H9 (cell line): ENCODE data around the gene PRDM13. TPM values are rescaled to one million over a fixed set of nuclear protein-coding genes. Genes with fewer than 3 reads are reported as not detected.

Source experiments
- DNase-seq: peaks from one replicate; pipeline ENCODE4 v3.0.0-alpha.2; 2017
- H2AFZ ChIP-seq: one replicate; pipeline ENCODE4 v1.6.1; 2013; ENCODE audit warnings: mild to moderate bottlenecking, low read length, control low read depth, moderate library complexity
- H2AK5ac ChIP-seq: 2 replicates; pipeline ENCODE4 v1.6.1; 2013; ENCODE audit warnings: low read length, control low read depth, mixed read lengths; ENCODE audit not compliant: insufficient read length
- H2BK120ac ChIP-seq: one replicate; pipeline ENCODE4 v1.6.1; 2013; ENCODE audit warnings: low read depth, mild to moderate bottlenecking, low read length, control low read depth, inconsistent platforms; ENCODE audit not compliant: poor library complexity, severe bottlenecking
- H2BK12ac ChIP-seq: 2 replicates; pipeline ENCODE4 v1.6.1; 2013; ENCODE audit warnings: low read length, control low read depth, mixed read lengths, low read depth; ENCODE audit not compliant: insufficient read length
- H2BK15ac ChIP-seq: 2 replicates; pipeline ENCODE4 v1.6.1; 2013; ENCODE audit warnings: low read depth, low read length, control low read depth
- H2BK20ac ChIP-seq: one replicate; pipeline ENCODE4 v1.6.1; 2013; ENCODE audit warnings: low read depth, mild to moderate bottlenecking, low read length, control low read depth, inconsistent platforms; ENCODE audit not compliant: poor library complexity, severe bottlenecking
- H2BK5ac ChIP-seq: 2 replicates; pipeline ENCODE4 v1.6.1; 2013; ENCODE audit warnings: low read length, control low read depth, mixed read lengths; ENCODE audit not compliant: insufficient read length
- H3K14ac ChIP-seq: 2 replicates; pipeline ENCODE4 v1.6.1; 2013; ENCODE audit warnings: low read length, control low read depth; ENCODE audit not compliant: insufficient read depth
- H3K18ac ChIP-seq: 2 replicates; pipeline ENCODE4 v1.6.1; 2013; ENCODE audit warnings: low read depth, mild to moderate bottlenecking, mixed read lengths, low read length, control low read depth; ENCODE audit not compliant: insufficient read length
- H3K23ac ChIP-seq: 2 replicates; pipeline ENCODE4 v1.6.1; 2013; ENCODE audit warnings: low read length, control low read depth, mixed read lengths, low read depth; ENCODE audit not compliant: insufficient read length
- H3K23me2 ChIP-seq: 2 replicates; pipeline ENCODE4 v1.6.1; 2013; ENCODE audit warnings: low read depth, mild to moderate bottlenecking, mixed read lengths, low read length, control low read depth; ENCODE audit not compliant: insufficient read length, poor library complexity, severe bottlenecking
- H3K27ac ChIP-seq: 2 replicates; pipeline ENCODE4 v1.5.1; 2013; ENCODE audit warnings: low read length, control low read depth, mixed read lengths, low read depth; ENCODE audit not compliant: insufficient read length
- H3K27me3 ChIP-seq: 2 replicates; pipeline ENCODE4 v1.6.1; 2013; ENCODE audit warnings: low read length, control low read depth, inconsistent platforms; ENCODE audit not compliant: insufficient read depth
- H3K4ac ChIP-seq: 2 replicates; pipeline ENCODE4 v1.6.1; 2013; ENCODE audit warnings: low read depth, mild to moderate bottlenecking, control low read depth, inconsistent platforms, low read length, moderate library complexity
- H3K4me1 ChIP-seq: 2 replicates; pipeline ENCODE4 v1.6.1; 2013; ENCODE audit warnings: low read length, control low read depth, inconsistent platforms; ENCODE audit not compliant: insufficient read depth
- H3K4me2 ChIP-seq: 2 replicates; pipeline ENCODE4 v1.6.1; 2013; ENCODE audit warnings: low read length, control low read depth, mixed read lengths; ENCODE audit not compliant: insufficient read length, insufficient read depth
- H3K56ac ChIP-seq: 2 replicates; pipeline ENCODE4 v1.6.1; 2013; ENCODE audit warnings: low read depth, mild to moderate bottlenecking, mixed read lengths, low read length, control low read depth; ENCODE audit not compliant: insufficient read length
- H3K79me1 ChIP-seq: 2 replicates; pipeline ENCODE4 v1.6.1; 2013; ENCODE audit warnings: low read depth, mild to moderate bottlenecking, moderate library complexity, low read length, control low read depth, inconsistent platforms; ENCODE audit not compliant: insufficient read depth, poor library complexity, severe bottlenecking
- H3K79me2 ChIP-seq: 2 replicates; pipeline ENCODE4 v1.6.1; 2013; ENCODE audit warnings: low read length, control low read depth, inconsistent platforms; ENCODE audit not compliant: insufficient read depth
- H3K9ac ChIP-seq: 2 replicates; pipeline ENCODE4 v1.6.1; 2013; ENCODE audit warnings: low read length, control low read depth, mixed read lengths; ENCODE audit not compliant: insufficient read length; ENCODE audit errors: extremely low read depth
- H3K9me3 ChIP-seq: one replicate; pipeline ENCODE4 v1.6.1; 2013; ENCODE audit warnings: low read depth, low read length, inconsistent platforms; ENCODE audit not compliant: control insufficient read depth
- H3T11ph ChIP-seq: one replicate; pipeline ENCODE4 v1.6.1; 2013; ENCODE audit warnings: mild to moderate bottlenecking, low read length, control low read depth, inconsistent platforms
- H4K20me1 ChIP-seq: one replicate; pipeline ENCODE4 v1.6.1; 2013; ENCODE audit not compliant: control insufficient read depth, insufficient read length, insufficient read depth
- H4K5ac ChIP-seq: 2 replicates; pipeline ENCODE4 v1.6.1; 2013; ENCODE audit warnings: low read depth, mild to moderate bottlenecking, mixed read lengths, low read length, control low read depth; ENCODE audit not compliant: insufficient read length
- H4K8ac ChIP-seq: replicated peaks from 2 replicates; pipeline ENCODE4 v1.6.1; 2013; ENCODE audit warnings: low read length, control low read depth, mixed read lengths, low read depth; ENCODE audit not compliant: insufficient read length
- H4K91ac ChIP-seq: 2 replicates; pipeline ENCODE4 v1.6.1; 2013; ENCODE audit warnings: low read depth, mild to moderate bottlenecking, moderate library complexity, mixed read lengths, low read length, control low read depth; ENCODE audit not compliant: insufficient read length
- H3K27ac Mint-ChIP-seq, 3 experiments: 2 replicates in 2 of 3; 3 replicates in 1 of 3; pipeline ENCODE4 v1.8.0; 2020 to 2021; ENCODE audit warnings: mixed read lengths in 3 of 3, mild to moderate bottlenecking in 1 of 3, moderate library complexity in 1 of 3
- H3K27me3 Mint-ChIP-seq: 2 replicates; pipeline ENCODE4 v1.8.0; 2021; ENCODE audit warnings: low read depth, mild to moderate bottlenecking, moderate library complexity, mixed read lengths
- H3K36me3 Mint-ChIP-seq, 3 experiments: 2 replicates in 2 of 3; 3 replicates in 1 of 3; pipeline ENCODE4 v1.8.0; 2020 to 2021; ENCODE audit warnings: low read depth in 3 of 3, mixed read lengths in 3 of 3; ENCODE audit not compliant: insufficient read depth in 1 of 3
- H3K4me1 Mint-ChIP-seq, 2 experiments: 2 replicates each; pipeline ENCODE4 v1.8.0; 2020; ENCODE audit warnings: mixed read lengths in 2 of 2
- H3K4me3 Mint-ChIP-seq, 2 experiments: 2 replicates in 1 of 2; 3 replicates in 1 of 2; pipeline ENCODE4 v1.8.0; 2020 to 2021; ENCODE audit warnings: mild to moderate bottlenecking in 2 of 2, mixed read lengths in 2 of 2, moderate library complexity in 1 of 2
- H3K9me3 Mint-ChIP-seq, 2 experiments: 2 replicates in 1 of 2; 3 replicates in 1 of 2; pipeline ENCODE4 v1.8.0; 2020; ENCODE audit warnings: mild to moderate bottlenecking in 2 of 2, mixed read lengths in 2 of 2, moderate library complexity in 1 of 2
- CTCF ChIP-seq: fragments of 200-600 bp; sonication (generic); conservative IDR thresholded peaks from 3 replicates; pipeline ENCODE4 v1.8.0; 2021; ENCODE audit warnings: antibody characterized with exemption, mild to moderate bottlenecking
- WGBS: extraction: QIAGEN DNeasy Blood & Tissue Kit; methylation state at CpG from one replicate; pipeline ENCODE4 v1.1.7; 2013; ENCODE audit warnings: missing lambda C conversion rate, low lambda C conversion rate, mixed read lengths; ENCODE audit not compliant: insufficient read length; ENCODE audit errors: extremely low coverage; 5-methylcytosine and 5-hydroxymethylcytosine counted together
- total RNA-seq: library from RNA; stranded (reverse); gene quantifications from 2 replicates; pipeline ENCODE4 v1.2.1, GENCODE V29; 2021

The PRDM13 gene
- total RNA-seq, 1 experiment from 2014 or later, result not detected

DNA sequence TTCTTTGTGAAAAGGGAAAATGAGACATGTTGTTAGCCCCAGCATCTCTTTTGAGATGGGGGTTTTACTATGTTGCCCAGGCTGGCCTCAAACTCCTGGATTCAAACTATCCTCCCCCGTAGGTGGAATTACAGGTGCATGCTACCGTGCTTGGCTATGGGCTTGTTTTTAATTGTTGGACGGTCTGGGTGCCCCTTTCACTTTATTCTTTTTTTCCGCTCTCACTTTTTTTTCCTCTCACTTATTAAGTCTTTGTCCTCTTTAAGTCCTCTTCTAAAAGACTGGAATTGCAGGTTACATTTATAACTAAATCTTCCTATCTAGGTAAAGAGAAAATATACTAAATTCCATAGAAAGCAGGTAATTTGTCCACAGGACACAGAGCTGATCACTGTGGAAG lies 18.8 kb upstream of the PRDM13 start:
- Histone ChIP-seq H2BK5ac (no peak overlapping the region), H4K8ac (no peak overlapping the region), H4K5ac (no peak overlapping the region), H3K9ac (no peak overlapping the region), H4K91ac (no peak overlapping the region), H3K56ac (no peak overlapping the region), H2AK5ac (no peak overlapping the region), H3K14ac (no peak overlapping the region), H3K4me2 (no peak overlapping the region), H3K27me3 (peaks cover 69% of the 10 kb centered on the region), H2AFZ (no peak overlapping the region), H3K23ac (no peak overlapping the region), H4K20me1 (no peaks in the 10 kb centered on the region), H3K9me3 (no peaks in the 10 kb centered on the region), H3T11ph (no peak overlapping the region), H2BK15ac (no peak overlapping the region), H3K23me2 (peaks cover 6% of the 10 kb centered on the region), H3K27ac (no peak overlapping the region), H3K4ac (no peak overlapping the region), H2BK12ac (no peak overlapping the region), H3K79me1 (no peaks in the 10 kb centered on the region), H2BK120ac (no peak overlapping the region), H3K4me1 (no peaks in the 10 kb centered on the region), H2BK20ac (no peak overlapping the region), H3K79me2 (no peaks in the 10 kb centered on the region), H3K18ac (no peak overlapping the region)
- Mint-ChIP-seq H3K36me3 (no peaks in the 10 kb centered on the region), H3K27me3 (peaks cover 92% of the 10 kb centered on the region), H3K4me3 (0 out of 5 replicates have a peak overlapping the region, but pooled peaks of 1 of the 2 experiments have one; percentile 66), H3K9me3 (peaks cover 2 to 5% of the 10 kb centered on the region in 2 experiments; a peak in 1 of 5 replicates), H3K27ac (no peak overlapping the region), H3K4me1 (peaks cover 12 to 27% of the 10 kb centered on the region in 2 experiments)
- no peak for TF ChIP-seq CTCF
- DNase-seq, result no peak
- no CpG with 5 or more reads among the region's 4 CpGs for WGBS
